SK-N-SH (cell line): ENCODE measurements around the gene GPHB5. TPM values are rescaled to one million over a fixed set of nuclear protein-coding genes. Genes with fewer than 3 reads are reported as not detected.

Experiments used
- CTCF ChIA-PET: fragments of 300-600, 350-600 bp; formaldehyde crosslinking; extraction: SDS; loops from one replicate; lab custom pipeline; 2021; lab: Yijun Ruan, JAX
- POLR2A ChIA-PET: fragments of 350-600 bp; sonication (Branson Sonifier 250); formaldehyde crosslinking; extraction: SDS; loops from one replicate; lab custom pipeline; 2020; ENCODE audit warnings: antibody characterized with exemption, inconsistent platforms; lab: Yijun Ruan, JAX
- DNase-seq: peaks from one replicate; pipeline ENCODE4 v3.0.0; 2012
- H2AFZ ChIP-seq: fragments of 200-600 bp; sonication (generic); 2 replicates; pipeline ENCODE4 v1.8.1; 2016; ENCODE audit warnings: antibody characterized with exemption, mild to moderate bottlenecking, low read depth
- H3F3A ChIP-seq: fragments of 200-600 bp; sonication (generic); replicated peaks from 2 replicates; pipeline ENCODE3; 2016; ENCODE audit warnings: antibody characterized with exemption, mild to moderate bottlenecking; ENCODE audit not compliant: insufficient read depth
- H3K27ac ChIP-seq, 2 experiments: fragments of 200-500 bp in 1 of 2; fragments of 200-600 bp in 1 of 2; sonication (Bioruptor generic) in 1 of 2; sonication (generic), shearing (Covaris generic) in 1 of 2; 2 replicates each; pipeline versions ENCODE4 v1.5.1 to v1.6.1; 2014 to 2016; ENCODE audit warnings: low read depth in 2 of 2, inconsistent platforms in 1 of 2, low read length in 1 of 2, mild to moderate bottlenecking in 1 of 2, mixed read lengths in 1 of 2
- H3K27me3 ChIP-seq: fragments of 200-600 bp; sonication (generic), shearing (Covaris generic); 2 replicates; pipeline ENCODE4 v1.6.1; 2016; ENCODE audit warnings: mixed run types; ENCODE audit not compliant: insufficient read depth
- H3K36me3 ChIP-seq, 2 experiments: fragments of 200-500 bp in 1 of 2; fragments of 200-600 bp in 1 of 2; sonication (Bioruptor generic) in 1 of 2; sonication (generic) in 1 of 2; replicated peaks in 1 of 2; 2 replicates each; pipeline versions ENCODE3 to v1.5.1; 2014 to 2016; ENCODE audit warnings: low read length in 1 of 2, mild to moderate bottlenecking in 1 of 2; ENCODE audit not compliant: insufficient read depth in 2 of 2, control insufficient read depth in 1 of 2
- H3K4me1 ChIP-seq, 2 experiments: fragments of 200-500 bp in 1 of 2; fragments of 200-600 bp in 1 of 2; sonication (Bioruptor generic) in 1 of 2; sonication (generic), shearing (Covaris generic) in 1 of 2; 2 replicates each; pipeline versions ENCODE4 v1.5.1 to v1.6.1; 2014 to 2016; ENCODE audit warnings: low read depth in 1 of 2, low read length in 1 of 2, mixed run types in 1 of 2; ENCODE audit not compliant: insufficient read depth in 2 of 2, control insufficient read depth in 1 of 2
- H3K4me2 ChIP-seq: fragments of 200-600 bp; sonication (generic), shearing (Covaris generic); 2 replicates; pipeline ENCODE4 v1.6.1; 2017; ENCODE audit warnings: mixed run types
- H3K4me3 ChIP-seq, 2 experiments: fragments of 200-500 bp in 1 of 2; fragments of 200-600 bp in 1 of 2; sonication (Bioruptor generic) in 1 of 2; sonication (generic), shearing (Covaris generic) in 1 of 2; 2 replicates each; pipeline versions ENCODE4 v1.5.1 to v1.8.1; 2014 to 2016; ENCODE audit warnings: low read depth in 2 of 2, inconsistent platforms in 1 of 2, low read length in 1 of 2, mild to moderate bottlenecking in 1 of 2, mixed read lengths in 1 of 2, moderate library complexity in 1 of 2
- H3K79me2 ChIP-seq: fragments of 200-600 bp; sonication (generic); 2 replicates; pipeline ENCODE4 v1.8.1; 2017; ENCODE audit warnings: mild to moderate bottlenecking; ENCODE audit not compliant: insufficient read depth
- H3K9ac ChIP-seq: fragments of 200-600 bp; sonication (generic); 2 replicates; pipeline ENCODE4 v1.6.1; 2017; ENCODE audit warnings: mixed run types
- H3K9me2 ChIP-seq: fragments of 200-600 bp; sonication (generic); 2 replicates; pipeline ENCODE4 v1.6.1; 2017; ENCODE audit warnings: mixed run types
- H3K9me3 ChIP-seq: fragments of 200-600 bp; sonication (generic); 2 replicates; pipeline ENCODE4 v1.6.1; 2017; ENCODE audit warnings: mixed run types, mild to moderate bottlenecking, moderate library complexity
- H4K20me1 ChIP-seq: fragments of 200-600 bp; sonication (generic); 2 replicates; pipeline ENCODE4 v1.6.1; 2017; ENCODE audit warnings: mild to moderate bottlenecking, mixed run types; ENCODE audit not compliant: insufficient read depth
- FOSL2 ChIP-seq: IDR thresholded peaks from 2 replicates; pipeline ENCODE4 v1.4.0; 2012; ENCODE audit warnings: low read depth, mild to moderate bottlenecking, moderate library complexity, borderline replicate concordance
- NFIC ChIP-seq: IDR thresholded peaks from 2 replicates; pipeline ENCODE4 v1.4.0; 2012; ENCODE audit warnings: borderline replicate concordance
- NRF1 ChIP-seq: IDR thresholded peaks from 2 replicates; pipeline ENCODE4 v1.6.1; 2012; ENCODE audit warnings: low read depth, mild to moderate bottlenecking, low read length
- RAD21 ChIP-seq: IDR thresholded peaks from 2 replicates; pipeline ENCODE4 v1.6.1; 2012; ENCODE audit warnings: mild to moderate bottlenecking, low read length
- RCOR1 ChIP-seq: fragments of 150-350 bp; IDR thresholded peaks from 2 replicates; pipeline ENCODE4 v1.6.1; 2017; ENCODE audit warnings: antibody characterized with exemption, low read length
- RFX5 ChIP-seq: IDR thresholded peaks from 2 replicates; pipeline ENCODE4 v1.6.1; 2012; ENCODE audit warnings: mild to moderate bottlenecking, improper control_type of control experiment, low read length
- RXRA ChIP-seq: IDR thresholded peaks from 2 replicates; pipeline ENCODE4 v1.4.0; 2012; ENCODE audit warnings: low read depth, mild to moderate bottlenecking, borderline replicate concordance
- TAF1 ChIP-seq: IDR thresholded peaks from 2 replicates; pipeline ENCODE4 v1.6.1; 2012; ENCODE audit warnings: low read depth, mild to moderate bottlenecking, low read length, moderate library complexity, borderline replicate concordance
- TEAD4 ChIP-seq: IDR thresholded peaks from 2 replicates; pipeline ENCODE4 v1.4.0; 2012; ENCODE audit warnings: mild to moderate bottlenecking, borderline replicate concordance; ENCODE audit not compliant: insufficient read depth
- YY1 ChIP-seq: IDR thresholded peaks from 2 replicates; pipeline ENCODE4 v1.4.0; 2012; ENCODE audit warnings: low read depth, mild to moderate bottlenecking
- WGBS: methylation state at CpG from one replicate; pipeline ENCODE4 v1.1.6; 2017; ENCODE audit warnings: low lambda C conversion rate; 5-methylcytosine and 5-hydroxymethylcytosine counted together
- polyA plus RNA-seq, 3 experiments: library from polyadenylated mRNA; depleted of rRNA; stranded (reverse); fragments of >200 nt; gene quantifications; 2 replicates each; pipeline ENCODE4 v1.2.3, GENCODE V29; 2012
- TF ChIP-seq, protein P1 (sequence below): fragments of 150-350 bp; IDR thresholded peaks from 2 replicates; pipeline ENCODE4 v1.6.1; 2016; ENCODE audit warnings: mild to moderate bottlenecking, low read depth, low read length
- TF ChIP-seq, protein P2 (sequence below): IDR thresholded peaks from 2 replicates; pipeline ENCODE4 v1.6.1; 2012; ENCODE audit warnings: mild to moderate bottlenecking, low read depth, low read length, moderate library complexity
- TF ChIP-seq, protein P3 (sequence below): fragments of 150-350 bp; IDR thresholded peaks from 2 replicates; pipeline ENCODE4 v1.6.1; 2017; ENCODE audit warnings: antibody characterized with exemption, low read length, low read depth, borderline replicate concordance
- TF ChIP-seq, protein P4 (sequence below): IDR thresholded peaks from 2 replicates; pipeline ENCODE4; 2012
- TF ChIP-seq, protein P5 (sequence below): IDR thresholded peaks from 2 replicates; pipeline ENCODE4 v1.4.0; 2012; ENCODE audit warnings: low read depth, borderline replicate concordance

GPHB5 gene
- polyA plus RNA-seq, 1 of the 3 experiments (the other 2 are of a cell fraction), result not detected

DNA sequence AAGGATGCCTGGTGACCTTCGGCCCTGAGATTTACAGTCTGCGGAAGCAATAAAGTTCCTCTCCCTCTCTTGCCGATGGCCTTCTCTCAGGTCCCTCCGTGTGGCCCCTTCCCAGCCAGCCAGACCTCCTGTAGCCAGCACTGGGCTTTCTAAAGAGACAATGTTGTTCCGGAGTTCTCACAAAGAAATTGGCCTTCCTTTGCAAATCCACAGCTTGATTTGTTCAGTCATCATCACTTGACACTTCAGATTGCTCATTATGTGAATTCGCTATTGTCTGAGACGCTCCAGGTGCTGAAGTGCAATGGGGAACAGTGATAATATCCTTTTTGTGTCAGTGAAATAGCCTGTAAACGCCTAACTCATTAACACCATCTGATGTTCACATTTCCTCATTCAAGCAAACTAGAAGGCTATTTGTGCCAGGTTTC is 43.7 kb upstream of the GPHB5 start:
- H3K9me3 ChIP-seq, result no peaks in the 10 kb centered on the region
- H3K27ac ChIP-seq, result no peak overlapping the region
- WGBS, result 88% methylated on average over 8 of the region's 8 CpGs
- H3K9me2 ChIP-seq, result no peaks in the 10 kb centered on the region
- H2AFZ ChIP-seq, result no peak overlapping the region
- H3K36me3 ChIP-seq, result no peaks in the 10 kb centered on the region
- H3K9ac ChIP-seq, result no peak overlapping the region
- TF ChIP-seq, protein P1, sequence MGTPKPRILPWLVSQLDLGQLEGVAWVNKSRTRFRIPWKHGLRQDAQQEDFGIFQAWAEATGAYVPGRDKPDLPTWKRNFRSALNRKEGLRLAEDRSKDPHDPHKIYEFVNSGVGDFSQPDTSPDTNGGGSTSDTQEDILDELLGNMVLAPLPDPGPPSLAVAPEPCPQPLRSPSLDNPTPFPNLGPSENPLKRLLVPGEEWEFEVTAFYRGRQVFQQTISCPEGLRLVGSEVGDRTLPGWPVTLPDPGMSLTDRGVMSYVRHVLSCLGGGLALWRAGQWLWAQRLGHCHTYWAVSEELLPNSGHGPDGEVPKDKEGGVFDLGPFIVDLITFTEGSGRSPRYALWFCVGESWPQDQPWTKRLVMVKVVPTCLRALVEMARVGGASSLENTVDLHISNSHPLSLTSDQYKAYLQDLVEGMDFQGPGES, result no peak
- TF ChIP-seq RXRA (no peak), RAD21 (no peak), RFX5 (no peak), NRF1 (no peak), RCOR1 (no peak), NFIC (no peak), TEAD4 (no peak), YY1 (no peak), TAF1 (no peak), FOSL2 (no peak)
- TF ChIP-seq, protein P2, sequence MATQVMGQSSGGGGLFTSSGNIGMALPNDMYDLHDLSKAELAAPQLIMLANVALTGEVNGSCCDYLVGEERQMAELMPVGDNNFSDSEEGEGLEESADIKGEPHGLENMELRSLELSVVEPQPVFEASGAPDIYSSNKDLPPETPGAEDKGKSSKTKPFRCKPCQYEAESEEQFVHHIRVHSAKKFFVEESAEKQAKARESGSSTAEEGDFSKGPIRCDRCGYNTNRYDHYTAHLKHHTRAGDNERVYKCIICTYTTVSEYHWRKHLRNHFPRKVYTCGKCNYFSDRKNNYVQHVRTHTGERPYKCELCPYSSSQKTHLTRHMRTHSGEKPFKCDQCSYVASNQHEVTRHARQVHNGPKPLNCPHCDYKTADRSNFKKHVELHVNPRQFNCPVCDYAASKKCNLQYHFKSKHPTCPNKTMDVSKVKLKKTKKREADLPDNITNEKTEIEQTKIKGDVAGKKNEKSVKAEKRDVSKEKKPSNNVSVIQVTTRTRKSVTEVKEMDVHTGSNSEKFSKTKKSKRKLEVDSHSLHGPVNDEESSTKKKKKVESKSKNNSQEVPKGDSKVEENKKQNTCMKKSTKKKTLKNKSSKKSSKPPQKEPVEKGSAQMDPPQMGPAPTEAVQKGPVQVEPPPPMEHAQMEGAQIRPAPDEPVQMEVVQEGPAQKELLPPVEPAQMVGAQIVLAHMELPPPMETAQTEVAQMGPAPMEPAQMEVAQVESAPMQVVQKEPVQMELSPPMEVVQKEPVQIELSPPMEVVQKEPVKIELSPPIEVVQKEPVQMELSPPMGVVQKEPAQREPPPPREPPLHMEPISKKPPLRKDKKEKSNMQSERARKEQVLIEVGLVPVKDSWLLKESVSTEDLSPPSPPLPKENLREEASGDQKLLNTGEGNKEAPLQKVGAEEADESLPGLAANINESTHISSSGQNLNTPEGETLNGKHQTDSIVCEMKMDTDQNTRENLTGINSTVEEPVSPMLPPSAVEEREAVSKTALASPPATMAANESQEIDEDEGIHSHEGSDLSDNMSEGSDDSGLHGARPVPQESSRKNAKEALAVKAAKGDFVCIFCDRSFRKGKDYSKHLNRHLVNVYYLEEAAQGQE, result no peak
- TF ChIP-seq, protein P3, sequence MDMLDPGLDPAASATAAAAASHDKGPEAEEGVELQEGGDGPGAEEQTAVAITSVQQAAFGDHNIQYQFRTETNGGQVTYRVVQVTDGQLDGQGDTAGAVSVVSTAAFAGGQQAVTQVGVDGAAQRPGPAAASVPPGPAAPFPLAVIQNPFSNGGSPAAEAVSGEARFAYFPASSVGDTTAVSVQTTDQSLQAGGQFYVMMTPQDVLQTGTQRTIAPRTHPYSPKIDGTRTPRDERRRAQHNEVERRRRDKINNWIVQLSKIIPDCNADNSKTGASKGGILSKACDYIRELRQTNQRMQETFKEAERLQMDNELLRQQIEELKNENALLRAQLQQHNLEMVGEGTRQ, result no peak
- TF ChIP-seq, protein P4, sequence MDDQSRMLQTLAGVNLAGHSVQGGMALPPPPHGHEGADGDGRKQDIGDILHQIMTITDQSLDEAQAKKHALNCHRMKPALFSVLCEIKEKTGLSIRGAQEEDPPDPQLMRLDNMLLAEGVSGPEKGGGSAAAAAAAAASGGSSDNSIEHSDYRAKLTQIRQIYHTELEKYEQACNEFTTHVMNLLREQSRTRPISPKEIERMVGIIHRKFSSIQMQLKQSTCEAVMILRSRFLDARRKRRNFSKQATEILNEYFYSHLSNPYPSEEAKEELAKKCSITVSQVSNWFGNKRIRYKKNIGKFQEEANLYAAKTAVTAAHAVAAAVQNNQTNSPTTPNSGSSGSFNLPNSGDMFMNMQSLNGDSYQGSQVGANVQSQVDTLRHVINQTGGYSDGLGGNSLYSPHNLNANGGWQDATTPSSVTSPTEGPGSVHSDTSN, result no peak
- TF ChIP-seq, protein P5, sequence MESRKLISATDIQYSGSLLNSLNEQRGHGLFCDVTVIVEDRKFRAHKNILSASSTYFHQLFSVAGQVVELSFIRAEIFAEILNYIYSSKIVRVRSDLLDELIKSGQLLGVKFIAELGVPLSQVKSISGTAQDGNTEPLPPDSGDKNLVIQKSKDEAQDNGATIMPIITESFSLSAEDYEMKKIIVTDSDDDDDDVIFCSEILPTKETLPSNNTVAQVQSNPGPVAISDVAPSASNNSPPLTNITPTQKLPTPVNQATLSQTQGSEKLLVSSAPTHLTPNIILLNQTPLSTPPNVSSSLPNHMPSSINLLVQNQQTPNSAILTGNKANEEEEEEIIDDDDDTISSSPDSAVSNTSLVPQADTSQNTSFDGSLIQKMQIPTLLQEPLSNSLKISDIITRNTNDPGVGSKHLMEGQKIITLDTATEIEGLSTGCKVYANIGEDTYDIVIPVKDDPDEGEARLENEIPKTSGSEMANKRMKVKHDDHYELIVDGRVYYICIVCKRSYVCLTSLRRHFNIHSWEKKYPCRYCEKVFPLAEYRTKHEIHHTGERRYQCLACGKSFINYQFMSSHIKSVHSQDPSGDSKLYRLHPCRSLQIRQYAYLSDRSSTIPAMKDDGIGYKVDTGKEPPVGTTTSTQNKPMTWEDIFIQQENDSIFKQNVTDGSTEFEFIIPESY, result no peak
- no peaks in the 10 kb centered on the region for H3F3A ChIP-seq
- ChIA-PET CTCF (interaction anchor here (0.7 to 1.2 kb wide), 4 partner anchors 9 to 63 kb away, joined by 3 to 4 read pairs (median 3); no protein-coding TSS in a partner anchor), POLR2A (no interaction called here)
- no peak overlapping the region for H3K4me2 ChIP-seq
- H3K4me3 ChIP-seq, result no peak overlapping the region
- no peak for DNase-seq
- H4K20me1 ChIP-seq, result no peaks in the 10 kb centered on the region
- no peaks in the 10 kb centered on the region for H3K79me2 ChIP-seq
- H3K4me1 ChIP-seq, result no peaks in the 10 kb centered on the region
- H3K27me3 ChIP-seq, result no peaks in the 10 kb centered on the region
